SK-N-MC (cell line): ENCODE measurements around the gene WDSUB1.

Experiments used
- EZH2 ChIP-seq: fragments of 200-600 bp; sonication (generic); IDR thresholded peaks from one replicate; pipeline ENCODE4 v1.6.1; 2017; ENCODE audit warnings: antibody characterized with exemption
- FOXP2 ChIP-seq: optimal IDR thresholded peaks from 2 replicates; pipeline ENCODE3; 2011; ENCODE audit warnings: mild to moderate bottlenecking, moderate library complexity; ENCODE audit not compliant: insufficient read depth; ENCODE audit errors: extremely low read length, control extremely low read depth
- POLR2AphosphoS5 ChIP-seq: IDR thresholded peaks from 2 replicates; pipeline ENCODE4 v1.6.1; 2012; ENCODE audit warnings: mild to moderate bottlenecking, low read depth, low read length, borderline replicate concordance

- TF ChIP-seq EZH2 (no peak), POLR2AphosphoS5 (no peak), FOXP2 (no peak)
Measured at GRCh38 chr2:159292157-159292556, 5.7 kb upstream of the WDSUB1 start.
